IPS-18a (cell line): ENCODE measurements around the gene KCNQ1.

Source experiments
- H3K27ac ChIP-seq: one replicate; pipeline ENCODE4 v1.5.1; 2013; ENCODE audit warnings: low read length
- H3K27me3 ChIP-seq: one replicate; pipeline ENCODE4 v1.6.1; 2013; ENCODE audit warnings: mild to moderate bottlenecking, low read length; ENCODE audit not compliant: control insufficient read depth, insufficient read depth
- H3K36me3 ChIP-seq: one replicate; pipeline ENCODE4 v1.6.1; 2013; ENCODE audit warnings: low read depth, low read length; ENCODE audit not compliant: control insufficient read depth
- H3K4me1 ChIP-seq: one replicate; pipeline ENCODE4 v1.6.1; 2013; ENCODE audit warnings: low read depth, low read length; ENCODE audit not compliant: control insufficient read depth
- H3K4me3 ChIP-seq: one replicate; pipeline ENCODE4 v1.5.1; 2013; ENCODE audit warnings: low read length
- H3K9ac ChIP-seq: one replicate; pipeline ENCODE4 v1.6.1; 2013; ENCODE audit warnings: mild to moderate bottlenecking, low read length, moderate library complexity
- H3K9me3 ChIP-seq: one replicate; pipeline ENCODE4 v1.6.1; 2013; ENCODE audit warnings: low read depth, low read length; ENCODE audit not compliant: control insufficient read depth

KCNQ1 gene

GRCh38 chr11:2507945-2508749, 63.3 kb downstream of the KCNQ1 start:
- Histone ChIP-seq H3K36me3 (no peaks in the 10 kb centered on the region), H3K9ac (no peak overlapping the region), H3K4me1 (no peaks in the 10 kb centered on the region), H3K4me3 (no peak overlapping the region), H3K27me3 (peaks cover 63% of the 10 kb centered on the region), H3K9me3 (no peaks in the 10 kb centered on the region), H3K27ac (no peak overlapping the region)

DNA sequence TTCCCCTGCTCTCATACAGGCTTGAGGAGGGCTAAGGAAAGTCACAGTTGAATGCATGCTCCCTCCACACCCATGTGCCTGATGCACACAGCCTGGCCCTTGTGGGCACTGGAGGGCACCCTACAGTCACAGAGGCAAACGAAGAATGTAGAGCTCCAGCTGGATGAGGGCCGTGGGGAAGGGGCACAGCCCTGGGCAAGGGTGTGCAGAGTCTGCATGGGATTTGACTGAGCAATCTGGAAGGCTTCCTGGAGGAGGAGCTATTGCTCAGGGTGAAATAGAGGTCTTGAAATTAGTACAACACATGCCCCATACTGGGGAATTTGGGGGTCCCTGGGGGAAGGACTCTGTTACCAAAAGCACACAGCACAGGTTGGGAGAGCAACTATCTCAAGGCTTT, 64.0 kb downstream of the KCNQ1 start:
- Histone ChIP-seq H3K9me3 (no peaks in the 10 kb centered on the region), H3K4me1 (no peaks in the 10 kb centered on the region), H3K9ac (no peak overlapping the region), H3K27ac (no peak overlapping the region), H3K36me3 (no peaks in the 10 kb centered on the region), H3K4me3 (no peak overlapping the region), H3K27me3 (peaks cover 66% of the 10 kb centered on the region)

DNA sequence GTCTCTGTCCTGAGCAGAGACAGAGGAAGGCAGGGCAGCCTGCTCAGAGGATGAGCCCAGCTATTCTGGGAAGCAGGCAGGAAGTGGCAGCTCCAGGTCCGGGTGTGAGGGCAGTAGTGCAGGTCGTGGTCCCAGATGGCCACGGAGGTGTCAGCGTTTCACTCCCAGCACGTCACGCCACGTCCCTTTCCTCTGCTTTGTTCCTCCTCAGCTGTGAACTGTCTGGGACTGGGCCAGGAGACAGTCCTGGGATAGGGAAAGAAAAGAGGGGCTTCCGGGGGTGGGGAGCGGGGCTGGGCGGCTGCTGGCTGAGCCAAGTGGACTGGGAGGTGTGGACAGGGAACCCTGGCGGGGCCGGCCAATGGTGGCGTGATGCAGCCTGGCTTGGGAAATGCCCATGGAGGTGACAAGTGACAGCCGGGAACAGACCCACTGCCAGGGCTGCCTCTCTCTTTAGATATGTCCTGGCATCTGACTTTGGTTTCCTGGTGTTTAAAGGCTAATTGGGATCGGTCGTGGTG, 64.7 kb downstream of the KCNQ1 start:
- no peaks in the 10 kb centered on the region for H3K9me3 ChIP-seq
- H3K4me3 ChIP-seq: no peak overlapping the region
- H3K27ac ChIP-seq: no peak overlapping the region
- no peak overlapping the region for H3K9ac ChIP-seq
- H3K27me3 ChIP-seq: peaks cover 58% of the 10 kb centered on the region
- no peaks in the 10 kb centered on the region for H3K4me1 ChIP-seq
- H3K36me3 ChIP-seq: no peaks in the 10 kb centered on the region

DNA sequence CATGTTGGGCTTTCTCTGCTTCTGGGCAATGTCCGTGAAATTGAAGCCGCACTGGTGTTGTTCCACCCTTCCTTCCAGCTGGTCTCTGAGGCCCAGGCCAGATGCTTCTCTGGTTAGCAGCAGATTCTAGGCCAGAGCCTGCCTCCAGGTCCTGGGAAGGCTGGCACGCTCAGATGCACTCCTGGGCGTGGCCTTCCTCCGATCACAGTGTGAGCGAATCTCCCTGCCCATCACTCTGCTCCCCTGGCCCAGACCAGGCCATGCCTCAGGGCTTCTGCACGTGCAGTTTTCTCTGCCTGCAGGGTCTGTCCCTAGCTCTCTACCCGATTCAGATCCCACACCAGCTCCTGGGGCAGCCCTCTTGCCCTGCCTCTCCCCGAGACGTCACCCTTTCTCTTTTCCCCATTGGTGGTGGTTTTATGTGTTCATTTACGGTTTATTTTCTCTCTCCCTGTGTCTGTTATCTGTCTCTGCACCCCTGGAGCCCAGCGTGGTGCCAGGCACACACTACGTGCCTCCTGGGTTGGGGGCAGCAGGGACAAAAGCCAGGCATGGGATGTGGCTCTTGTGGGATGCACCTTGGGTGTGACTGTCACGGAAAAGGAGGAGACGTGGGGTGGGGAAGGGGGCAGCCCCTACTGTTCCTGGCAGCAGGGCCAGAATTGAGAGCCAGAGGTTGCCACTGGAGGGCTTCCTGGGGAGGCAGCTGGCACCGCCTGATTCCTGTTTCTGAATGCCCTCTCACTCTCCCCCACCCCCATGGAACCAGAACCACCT, 66.0 kb downstream of the KCNQ1 start:
- peaks cover 46% of the 10 kb centered on the region for H3K27me3 ChIP-seq
- no peaks in the 10 kb centered on the region for H3K9me3 ChIP-seq
- no peak overlapping the region for H3K27ac ChIP-seq
- no peaks in the 10 kb centered on the region for H3K4me1 ChIP-seq
- H3K4me3 ChIP-seq: no peak overlapping the region
- H3K36me3 ChIP-seq: no peaks in the 10 kb centered on the region
- no peak overlapping the region for H3K9ac ChIP-seq

- Histone ChIP-seq H3K9ac (no peak overlapping the region), H3K4me1 (no peaks in the 10 kb centered on the region), H3K27me3 (peaks cover 37% of the 10 kb centered on the region)
Measured at GRCh38 chr11:2511421-2512369, 66.9 kb downstream of the KCNQ1 start.

DNA sequence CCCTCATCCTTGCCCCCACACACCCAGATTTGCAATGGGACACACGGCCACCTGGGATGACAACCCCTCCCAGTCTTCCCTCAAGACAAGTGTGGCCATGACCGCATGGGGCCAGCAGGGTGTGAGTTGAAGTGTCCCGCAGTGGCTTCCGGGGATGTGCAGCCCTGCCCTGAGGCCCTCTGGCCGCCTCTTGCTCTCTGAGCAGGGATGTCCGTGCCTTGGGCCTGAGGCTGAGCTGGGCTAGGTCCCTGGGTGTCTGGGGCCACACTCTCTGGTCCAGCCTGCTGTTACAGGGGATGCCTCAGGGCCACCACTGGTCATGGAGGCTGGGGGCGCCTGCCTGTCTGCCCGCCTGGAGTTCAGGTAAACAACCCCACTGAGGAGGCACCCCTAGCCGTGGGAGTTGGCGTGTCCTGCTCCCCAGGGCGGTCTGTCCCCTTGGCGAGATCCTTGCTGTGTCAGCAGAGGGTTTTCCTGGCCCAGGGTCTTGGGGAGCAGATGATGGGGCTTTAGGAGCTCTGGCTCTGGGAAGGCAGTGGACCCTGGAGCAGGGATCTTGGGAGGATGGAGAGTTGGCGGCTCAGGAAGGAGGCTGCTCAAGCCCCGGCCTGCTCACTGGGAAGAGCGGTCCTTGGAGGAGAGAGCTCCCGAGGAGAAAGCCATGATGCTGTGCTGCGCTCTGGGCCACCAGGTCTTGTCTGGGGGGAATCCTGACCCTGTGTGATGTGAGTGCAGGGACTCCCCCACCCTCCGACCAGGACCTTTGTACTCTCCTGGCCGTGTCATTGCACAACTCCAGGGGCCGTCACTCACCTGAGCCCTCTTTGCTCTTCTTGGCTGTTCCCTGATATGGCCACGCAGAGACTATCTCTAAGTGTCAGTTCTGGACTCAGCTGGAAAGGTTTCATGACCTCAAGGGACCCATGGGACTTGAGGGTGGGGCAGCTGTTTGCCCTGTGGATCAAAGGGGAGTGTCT, 67.9 kb downstream of the KCNQ1 start:
- no peaks in the 10 kb centered on the region for H3K4me1 ChIP-seq
- no peak overlapping the region for H3K9ac ChIP-seq
- H3K27ac ChIP-seq: no peak overlapping the region

More at GRCh38 chr11:2511421-2512369, 66.9 kb downstream of the KCNQ1 start:
- Histone ChIP-seq H3K36me3 (no peaks in the 10 kb centered on the region), H3K4me3 (no peak overlapping the region), H3K27ac (no peak overlapping the region), H3K9me3 (no peaks in the 10 kb centered on the region)

GRCh38 chr11:2513441-2513840, 68.6 kb downstream of the KCNQ1 start:
- Histone ChIP-seq H3K4me1 (no peaks in the 10 kb centered on the region), H3K27me3 (peaks cover 22% of the 10 kb centered on the region), H3K36me3 (no peaks in the 10 kb centered on the region), H3K9me3 (no peaks in the 10 kb centered on the region), H3K4me3 (no peak overlapping the region), H3K9ac (no peak overlapping the region), H3K27ac (no peak overlapping the region)

More for the DNA sequence above, 67.9 kb downstream of the KCNQ1 start:
- H3K36me3 ChIP-seq: no peaks in the 10 kb centered on the region
- H3K9me3 ChIP-seq: no peaks in the 10 kb centered on the region
- H3K27me3 ChIP-seq: peaks cover 26% of the 10 kb centered on the region
- no peak overlapping the region for H3K4me3 ChIP-seq

DNA sequence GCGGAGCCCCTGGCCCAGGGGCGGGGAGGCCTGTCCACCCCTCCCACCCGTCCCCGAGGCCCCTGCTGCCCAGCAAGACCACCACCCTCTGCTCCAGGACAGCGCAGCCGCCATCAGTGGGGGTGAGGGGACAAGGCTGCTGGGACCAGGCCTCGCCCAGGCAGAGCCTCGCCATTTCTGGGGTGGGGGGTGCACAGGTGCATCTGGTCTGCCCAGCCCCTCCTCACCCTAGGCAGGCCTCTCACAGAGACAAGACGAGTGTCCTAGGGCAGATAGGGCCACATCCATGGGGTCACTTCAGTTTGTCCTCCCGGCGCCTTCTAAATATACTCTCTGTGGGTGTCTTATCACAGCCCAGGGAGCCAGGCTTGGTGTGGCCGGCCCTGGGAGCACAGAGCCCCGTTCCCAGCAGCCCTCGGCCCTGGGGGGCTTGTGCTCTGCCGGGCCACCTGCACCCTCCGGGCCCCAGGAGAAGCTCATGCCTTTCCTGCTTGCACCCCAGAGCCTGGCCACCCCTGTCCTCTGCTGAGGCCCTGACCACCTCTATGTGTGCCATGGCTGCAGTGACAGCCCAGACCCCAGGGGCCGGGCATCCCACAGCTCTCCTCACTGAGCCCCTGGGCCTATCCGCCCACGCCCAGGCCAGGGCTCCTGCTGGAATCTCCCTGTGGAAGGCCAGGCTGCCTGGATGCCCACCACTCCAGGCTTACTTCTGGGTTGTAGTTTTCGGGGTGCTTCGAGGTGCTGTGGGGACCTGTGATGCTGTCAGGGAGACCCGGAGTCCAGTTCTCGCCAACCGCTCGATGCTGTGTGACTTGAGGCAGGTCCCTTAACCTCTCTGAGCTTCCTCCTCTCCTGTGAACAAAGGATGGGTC, 70.8 kb downstream of the KCNQ1 start:
- Histone ChIP-seq H3K27ac (no peak overlapping the region), H3K36me3 (no peaks in the 10 kb centered on the region), H3K4me3 (no peak overlapping the region), H3K27me3 (peaks cover 11% of the 10 kb centered on the region), H3K9ac (no peak overlapping the region), H3K4me1 (no peaks in the 10 kb centered on the region), H3K9me3 (no peaks in the 10 kb centered on the region)

DNA sequence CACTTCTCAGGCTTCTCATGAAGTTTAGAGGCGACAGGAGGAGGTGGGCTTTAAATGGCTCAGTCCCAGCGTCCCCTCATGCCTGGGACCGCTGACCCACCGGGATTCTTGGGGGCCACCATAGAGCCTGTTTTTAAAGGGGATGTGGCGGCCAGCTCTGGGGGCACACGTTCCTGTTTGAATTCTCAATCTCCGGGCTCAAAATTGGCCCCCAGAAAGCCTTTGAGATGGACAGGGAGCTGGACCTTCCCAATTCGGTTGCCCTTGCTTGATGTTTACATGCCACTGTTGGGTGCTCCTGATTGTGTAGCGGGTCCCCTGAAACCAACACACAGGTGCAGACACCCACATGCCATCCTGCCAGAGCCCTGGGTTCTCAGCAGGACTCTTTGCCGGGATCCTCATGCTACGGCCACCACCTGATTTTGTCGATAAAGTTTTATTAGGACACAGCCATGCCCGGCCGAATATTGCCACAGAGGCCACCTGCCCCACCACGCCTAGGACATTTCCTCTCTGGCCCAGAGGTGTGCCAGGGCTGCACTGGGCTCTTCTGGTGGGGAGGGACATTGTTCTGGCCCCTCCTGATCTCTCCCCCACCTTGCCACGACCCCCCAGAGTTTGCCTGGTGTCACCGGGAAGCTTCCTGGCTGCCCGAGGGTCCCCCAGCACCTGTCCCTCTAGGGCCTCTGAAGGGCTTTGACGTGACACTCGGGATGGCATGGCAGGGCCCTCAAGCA, 71.6 kb downstream of the KCNQ1 start:
- no peaks in the 10 kb centered on the region for H3K4me1 ChIP-seq
- H3K9me3 ChIP-seq: no peaks in the 10 kb centered on the region
- peaks cover 11% of the 10 kb centered on the region for H3K27me3 ChIP-seq
- no peak overlapping the region for H3K4me3 ChIP-seq
- no peaks in the 10 kb centered on the region for H3K36me3 ChIP-seq
- H3K9ac ChIP-seq: no peak overlapping the region
- no peak overlapping the region for H3K27ac ChIP-seq
